Vagina (tissue), 2 donors: ENCODE data around the gene RPH3AL.

Source experiments
- CTCF ChIP-seq, 3 experiments: fragments of 450-650 bp in 2 of 3; fragments of 200-600 bp in 1 of 3; sonication (generic) in 1 of 3; IDR thresholded peaks; one replicate each; pipeline ENCODE4 v1.5.1; 2017 to 2019; ENCODE audit warnings: antibody characterized with exemption in 3 of 3, mild to moderate bottlenecking in 2 of 3, moderate library complexity in 2 of 3
- POLR2A ChIP-seq, 2 donors: fragments of 450-650 bp; IDR thresholded peaks; one replicate each; pipeline ENCODE4 v1.6.1; 2017; ENCODE audit warnings: antibody characterized with exemption in 2 of 2, mild to moderate bottlenecking in 2 of 2, moderate library complexity in 2 of 2

GRCh38 chr17:289409-289808 is 63.2 kb downstream of the RPH3AL start:
- no peak for TF ChIP-seq CTCF (IDR thresholded peaks at IDR 0.05)
- TF ChIP-seq POLR2A (IDR thresholded peaks at IDR 0.05): no peak
